ENCODE results near the gene WDR93.

GRCh38 chr15:89792106-89792805 lies 101.6 kb downstream of the WDR93 start:
- TF ChIP-seq POLR2A (IDR thresholded peaks at IDR 0.05; ENCODE audit: low read depth, low read length): no peak
- TF ChIP-seq TAF1 (IDR thresholded peaks at IDR 0.05; ENCODE audit: low read depth, low read length): no peak
